GM12864 (cell line): Measurements from ENCODE around the gene TMEM61.
A peak's percentile ranks its signal among the peaks of the same experiment; 100 is the strongest.

Experiments used
- DNase-seq: peaks from one replicate; pipeline ENCODE4 v3.0.0-alpha.2; 2011; ENCODE audit warnings: low read depth
- H3K4me3 ChIP-seq: 2 replicates; pipeline ENCODE4 v1.5.1; 2011; ENCODE audit warnings: mild to moderate bottlenecking, low read depth, low read length, control low read depth
- TF ChIP-seq, protein P1 (sequence below): IDR thresholded peaks from 2 replicates; pipeline ENCODE4 v1.5.1; 2011; ENCODE audit warnings: low read depth, mild to moderate bottlenecking, moderate library complexity, low read length, control low read depth, inconsistent platforms; ENCODE audit errors: missing control alignments

The TMEM61 gene

DNA sequence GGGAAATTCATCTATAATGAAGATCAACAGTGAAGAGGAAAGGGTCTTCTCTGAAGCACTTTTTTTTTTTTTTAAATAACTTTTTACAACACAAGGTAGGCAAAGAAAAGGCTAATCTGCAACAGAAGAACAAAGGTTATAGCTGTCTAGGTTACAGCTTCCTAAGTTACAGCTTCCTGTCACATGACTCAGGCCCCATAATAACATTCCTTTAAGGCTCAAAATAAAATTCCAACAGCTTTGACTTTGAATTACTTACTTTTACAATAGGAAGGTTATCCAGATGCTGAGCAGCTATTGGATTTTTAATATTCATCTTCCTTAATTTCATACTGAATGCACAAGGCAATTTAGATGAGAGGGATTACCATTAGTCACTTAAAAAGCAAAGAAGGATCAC, 40.4 kb upstream of the TMEM61 start:
- H3K4me3 ChIP-seq = no peak overlapping the region
- TF ChIP-seq, protein P1, sequence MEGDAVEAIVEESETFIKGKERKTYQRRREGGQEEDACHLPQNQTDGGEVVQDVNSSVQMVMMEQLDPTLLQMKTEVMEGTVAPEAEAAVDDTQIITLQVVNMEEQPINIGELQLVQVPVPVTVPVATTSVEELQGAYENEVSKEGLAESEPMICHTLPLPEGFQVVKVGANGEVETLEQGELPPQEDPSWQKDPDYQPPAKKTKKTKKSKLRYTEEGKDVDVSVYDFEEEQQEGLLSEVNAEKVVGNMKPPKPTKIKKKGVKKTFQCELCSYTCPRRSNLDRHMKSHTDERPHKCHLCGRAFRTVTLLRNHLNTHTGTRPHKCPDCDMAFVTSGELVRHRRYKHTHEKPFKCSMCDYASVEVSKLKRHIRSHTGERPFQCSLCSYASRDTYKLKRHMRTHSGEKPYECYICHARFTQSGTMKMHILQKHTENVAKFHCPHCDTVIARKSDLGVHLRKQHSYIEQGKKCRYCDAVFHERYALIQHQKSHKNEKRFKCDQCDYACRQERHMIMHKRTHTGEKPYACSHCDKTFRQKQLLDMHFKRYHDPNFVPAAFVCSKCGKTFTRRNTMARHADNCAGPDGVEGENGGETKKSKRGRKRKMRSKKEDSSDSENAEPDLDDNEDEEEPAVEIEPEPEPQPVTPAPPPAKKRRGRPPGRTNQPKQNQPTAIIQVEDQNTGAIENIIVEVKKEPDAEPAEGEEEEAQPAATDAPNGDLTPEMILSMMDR = no peak
- DNase-seq = no peak

DNA sequence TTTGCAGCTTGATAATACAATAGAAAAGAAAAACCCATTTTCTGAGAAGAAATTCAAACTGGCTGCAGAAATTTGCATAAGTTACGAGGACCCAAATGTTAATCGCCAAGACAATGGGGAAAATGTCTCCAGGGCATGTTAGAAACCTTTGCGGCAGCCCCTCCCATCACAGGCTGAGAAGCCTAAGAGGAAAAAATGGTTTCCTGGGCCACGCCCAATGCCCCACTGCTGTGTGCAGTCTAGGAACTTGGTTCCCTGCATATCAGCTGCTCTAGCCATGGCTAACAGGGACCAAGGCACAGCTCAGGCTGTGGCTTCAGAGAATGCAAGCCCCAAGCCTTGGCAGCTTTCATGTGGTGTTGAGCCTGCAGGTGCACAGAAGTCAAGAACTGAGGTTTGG, 37.5 kb upstream of the TMEM61 start:
- TF ChIP-seq, protein P1 = no peak
- no peak overlapping the region for H3K4me3 ChIP-seq
- DNase-seq = no peak

DNA sequence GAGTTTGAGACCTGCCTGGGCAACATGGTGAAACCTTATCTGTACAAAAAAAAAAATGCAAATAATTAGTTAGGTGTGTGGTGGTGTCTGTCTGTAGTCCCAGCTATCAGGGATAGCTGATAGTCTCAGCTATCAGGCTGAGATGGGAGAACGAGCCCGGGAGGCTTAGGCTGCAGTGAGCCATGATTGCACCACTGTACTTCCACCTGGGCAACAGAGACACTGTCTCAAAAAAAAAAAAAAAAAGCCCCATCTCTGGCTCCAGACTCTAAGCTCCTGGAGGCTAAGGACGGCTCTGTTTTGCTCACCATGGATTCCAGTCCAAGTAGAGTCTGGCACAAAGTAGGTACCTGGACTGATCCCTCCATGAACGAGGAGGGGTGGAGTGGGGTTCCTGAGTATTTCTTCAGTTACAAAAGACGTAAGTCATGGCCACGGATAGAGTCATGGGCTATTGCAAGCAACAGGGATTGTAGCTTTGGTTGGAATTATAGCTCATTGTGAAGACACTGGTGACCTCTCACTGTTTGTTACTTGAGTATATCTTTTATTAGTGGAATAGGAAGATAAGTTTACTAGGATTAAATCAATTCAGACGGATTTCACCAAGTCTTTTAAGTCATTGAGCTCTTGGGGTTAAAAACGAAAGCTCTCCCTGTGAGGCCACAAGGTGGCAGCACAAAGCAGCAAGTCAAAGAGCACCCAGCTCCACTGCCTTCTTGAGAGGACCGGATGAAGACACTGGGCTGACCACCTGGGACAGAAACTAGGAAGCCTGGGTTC, 35.6 kb upstream of the TMEM61 start:
- no peak overlapping the region for H3K4me3 ChIP-seq
- DNase-seq = peak; percentile 61
- TF ChIP-seq, protein P1 = peak; percentile 82

DNA sequence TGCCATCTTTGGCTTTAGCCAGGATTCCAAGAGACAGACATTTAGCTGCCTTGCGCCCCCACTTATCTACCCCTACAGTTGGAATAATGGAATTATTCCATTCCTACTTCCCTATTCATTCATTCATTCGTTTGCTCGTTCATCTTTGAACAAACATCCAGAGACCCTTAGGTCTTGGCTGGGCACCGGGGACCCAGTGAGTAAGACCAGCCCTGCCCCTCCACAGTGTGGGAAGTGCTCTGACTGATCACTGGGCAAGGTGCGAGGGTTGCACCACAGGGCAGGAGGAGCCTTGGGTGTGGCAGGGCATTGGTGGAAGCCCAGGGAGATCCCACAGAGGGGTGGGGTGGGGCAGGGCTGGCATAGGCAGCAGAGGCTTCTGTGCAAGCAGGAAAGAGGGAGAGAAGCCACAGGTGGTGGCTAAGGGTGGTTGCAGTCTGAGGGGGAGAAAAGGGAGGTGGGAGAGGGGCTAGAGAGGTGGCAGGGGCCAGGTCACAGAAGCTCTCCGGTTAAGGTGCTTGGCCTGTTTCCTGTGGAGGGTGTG, 35.0 kb upstream of the TMEM61 start:
- no peak overlapping the region for H3K4me3 ChIP-seq
- DNase-seq = no peak
- TF ChIP-seq, protein P1 = no peak

DNA sequence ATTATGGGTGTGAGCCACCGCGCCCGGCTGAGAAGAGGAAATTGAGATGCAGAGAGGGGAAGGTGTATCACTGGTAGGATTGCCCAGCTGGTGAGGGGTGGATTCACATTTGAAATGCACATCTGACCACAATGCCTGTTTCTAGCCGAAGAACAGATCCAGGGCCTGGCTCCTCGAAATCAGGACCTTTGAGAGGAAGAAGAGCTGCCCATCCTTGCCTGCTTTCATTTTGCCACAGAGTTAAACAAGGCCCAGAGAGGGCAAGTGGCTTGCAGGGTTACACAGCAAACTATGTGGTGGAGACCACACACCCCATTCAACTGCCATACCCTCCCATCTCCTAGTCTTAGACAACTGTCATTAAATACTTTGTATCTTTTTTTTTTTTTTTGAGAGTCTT, 32.9 kb upstream of the TMEM61 start:
- TF ChIP-seq, protein P1 = no peak
- no peak overlapping the region for H3K4me3 ChIP-seq
- no peak for DNase-seq

DNA sequence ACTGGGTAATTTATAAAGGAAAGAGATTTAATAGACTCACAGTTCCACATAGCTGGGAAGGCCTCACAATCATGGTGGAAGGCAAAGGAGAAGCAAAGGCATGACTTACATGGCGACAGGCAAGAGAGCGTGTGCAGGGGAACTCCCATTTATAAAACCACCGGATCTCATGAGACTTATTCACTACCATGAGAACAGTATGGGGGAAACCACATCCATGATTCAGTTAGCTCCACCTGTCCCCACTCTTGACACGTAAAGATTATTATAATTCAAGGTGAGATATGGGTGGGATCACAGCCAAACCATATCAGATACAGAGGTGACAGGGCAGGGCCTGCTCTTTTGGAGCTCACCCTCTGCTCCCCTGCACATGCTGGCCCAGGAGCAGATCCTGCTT, 31.4 kb upstream of the TMEM61 start:
- no peak overlapping the region for H3K4me3 ChIP-seq
- TF ChIP-seq, protein P1 = no peak
- DNase-seq = no peak

DNA sequence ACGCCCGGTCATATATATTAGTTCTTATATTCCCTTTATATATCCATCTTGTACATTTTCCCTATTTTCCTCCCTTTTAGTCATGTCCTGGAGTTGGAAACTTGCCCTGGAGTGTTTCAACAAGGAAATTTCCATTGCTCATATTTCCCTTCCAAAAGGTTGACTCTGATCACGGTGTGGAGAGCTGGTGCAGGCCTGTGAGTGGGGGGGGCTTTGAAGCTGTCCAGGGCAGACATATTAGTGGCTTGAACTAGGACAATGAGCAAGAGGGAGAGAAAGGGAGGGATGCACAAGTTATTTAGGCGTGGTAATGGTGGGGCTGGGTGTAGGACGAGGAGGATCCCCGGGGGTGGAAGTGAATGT, 30.4 kb upstream of the TMEM61 start:
- TF ChIP-seq, protein P1 = no peak
- no peak overlapping the region for H3K4me3 ChIP-seq
- DNase-seq = no peak
